Activated effector memory CD4-positive, alpha-beta T cell treated with Interleukin-2 at 50 U/mL for 16 hours (primary cell): ENCODE results near the gene ALG12.

ENCODE experiments used
- DNase-seq: peaks from one replicate; pipeline ENCODE4 v3.0.0-alpha.2; 2020

ALG12 gene

DNA sequence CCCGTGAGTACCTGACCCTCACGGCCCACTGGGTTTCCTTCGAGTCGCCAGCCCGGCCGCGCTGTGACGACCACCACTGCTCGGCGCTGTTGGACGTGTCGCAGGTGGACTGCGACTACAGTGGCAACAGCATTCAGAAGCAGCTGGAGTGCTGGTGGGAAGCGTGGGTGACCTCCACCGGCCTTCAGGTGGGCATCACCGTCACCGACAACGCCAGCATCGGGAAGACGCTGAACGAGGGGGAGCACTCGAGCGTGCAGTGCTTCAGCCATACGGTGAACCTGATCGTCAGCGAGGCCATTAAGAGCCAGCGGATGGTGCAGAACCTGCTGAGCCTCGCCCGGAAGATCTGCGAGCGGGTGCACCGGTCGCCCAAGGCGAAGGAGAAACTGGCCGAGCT is 32.4 kb downstream of the ALG12 start:
- no peak for DNase-seq

DNA sequence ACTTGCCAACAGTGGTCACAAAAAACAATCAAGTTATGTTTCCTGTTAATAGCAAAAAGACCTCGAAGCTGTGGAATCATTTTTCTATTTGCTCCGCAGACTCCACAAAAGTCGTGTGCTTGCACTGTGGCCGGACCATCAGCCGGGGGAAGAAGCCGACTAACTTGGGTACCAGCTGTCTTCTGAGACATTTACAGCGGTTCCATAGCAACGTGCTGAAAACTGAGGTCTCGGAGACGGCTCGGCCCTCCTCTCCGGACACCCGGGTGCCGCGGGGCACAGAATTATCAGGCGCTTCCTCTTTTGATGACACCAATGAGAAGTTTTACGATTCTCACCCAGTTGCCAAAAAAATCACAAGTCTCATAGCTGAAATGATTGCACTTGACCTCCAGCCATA is 33.0 kb downstream of the ALG12 start:
- no peak for DNase-seq

DNA sequence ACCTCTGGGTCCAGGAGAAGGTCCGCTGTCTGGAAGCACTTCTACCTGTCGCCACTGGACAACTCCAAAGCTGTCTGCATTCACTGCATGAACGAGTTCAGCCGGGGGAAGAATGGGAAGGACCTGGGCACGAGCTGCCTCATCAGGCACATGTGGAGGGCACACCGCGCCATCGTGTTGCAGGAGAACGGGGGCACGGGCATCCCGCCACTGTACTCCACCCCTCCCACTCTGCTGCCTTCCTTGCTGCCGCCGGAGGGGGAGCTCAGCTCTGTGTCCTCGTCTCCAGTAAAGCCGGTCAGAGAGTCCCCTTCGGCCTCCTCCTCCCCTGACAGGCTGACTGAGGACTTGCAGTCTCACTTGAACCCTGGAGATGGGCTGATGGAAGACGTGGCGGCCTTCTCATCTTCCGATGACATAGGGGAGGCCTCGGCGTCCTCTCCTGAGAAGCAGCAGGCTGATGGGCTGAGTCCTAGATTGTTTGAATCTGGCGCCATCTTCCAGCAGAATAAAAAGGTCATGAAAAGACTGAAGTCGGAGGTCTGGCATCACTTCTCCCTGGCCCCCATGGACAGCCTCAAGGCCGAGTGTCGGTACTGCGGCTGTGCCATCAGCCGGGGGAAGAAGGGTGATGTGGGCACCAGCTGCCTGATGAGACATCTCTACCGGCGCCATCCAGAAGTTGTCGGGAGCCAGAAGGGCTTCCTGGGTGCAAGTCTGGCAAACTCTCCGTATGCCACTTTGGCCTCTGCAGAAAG is 33.6 kb downstream of the ALG12 start:
- no peak for DNase-seq

DNA sequence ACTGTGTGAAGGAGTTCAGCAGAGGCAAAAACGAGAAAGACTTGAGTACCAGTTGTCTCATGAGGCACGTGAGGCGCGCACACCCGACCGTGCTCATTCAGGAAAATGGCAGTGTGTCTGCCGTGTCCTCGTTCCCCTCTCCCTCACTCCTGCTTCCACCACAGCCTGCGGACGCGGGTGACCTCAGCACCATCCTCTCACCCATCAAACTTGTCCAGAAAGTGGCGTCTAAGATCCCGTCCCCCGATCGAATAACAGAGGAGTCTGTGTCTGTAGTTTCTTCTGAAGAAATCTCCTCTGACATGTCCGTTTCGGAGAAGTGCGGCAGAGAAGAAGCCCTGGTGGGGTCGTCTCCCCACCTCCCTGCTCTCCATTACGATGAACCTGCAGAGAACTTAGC is 34.2 kb downstream of the ALG12 start:
- no peak for DNase-seq

DNA sequence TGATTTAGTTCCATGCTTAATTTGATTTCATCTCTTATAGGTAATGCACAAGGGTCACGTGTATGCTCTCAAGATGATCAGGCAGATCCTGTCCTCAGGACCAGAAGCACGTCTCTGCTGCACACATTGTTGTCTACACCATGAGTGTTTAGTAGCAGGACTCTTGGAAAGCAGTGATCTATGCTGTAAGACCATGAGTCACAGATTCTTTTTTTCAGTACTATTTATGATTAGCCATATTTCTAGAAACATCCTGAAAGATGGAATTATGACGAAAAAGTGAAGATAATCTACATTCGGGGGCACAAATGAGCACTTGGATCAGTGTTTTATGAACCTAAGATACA is 35.0 kb downstream of the ALG12 start:
- no peak for DNase-seq

DNA sequence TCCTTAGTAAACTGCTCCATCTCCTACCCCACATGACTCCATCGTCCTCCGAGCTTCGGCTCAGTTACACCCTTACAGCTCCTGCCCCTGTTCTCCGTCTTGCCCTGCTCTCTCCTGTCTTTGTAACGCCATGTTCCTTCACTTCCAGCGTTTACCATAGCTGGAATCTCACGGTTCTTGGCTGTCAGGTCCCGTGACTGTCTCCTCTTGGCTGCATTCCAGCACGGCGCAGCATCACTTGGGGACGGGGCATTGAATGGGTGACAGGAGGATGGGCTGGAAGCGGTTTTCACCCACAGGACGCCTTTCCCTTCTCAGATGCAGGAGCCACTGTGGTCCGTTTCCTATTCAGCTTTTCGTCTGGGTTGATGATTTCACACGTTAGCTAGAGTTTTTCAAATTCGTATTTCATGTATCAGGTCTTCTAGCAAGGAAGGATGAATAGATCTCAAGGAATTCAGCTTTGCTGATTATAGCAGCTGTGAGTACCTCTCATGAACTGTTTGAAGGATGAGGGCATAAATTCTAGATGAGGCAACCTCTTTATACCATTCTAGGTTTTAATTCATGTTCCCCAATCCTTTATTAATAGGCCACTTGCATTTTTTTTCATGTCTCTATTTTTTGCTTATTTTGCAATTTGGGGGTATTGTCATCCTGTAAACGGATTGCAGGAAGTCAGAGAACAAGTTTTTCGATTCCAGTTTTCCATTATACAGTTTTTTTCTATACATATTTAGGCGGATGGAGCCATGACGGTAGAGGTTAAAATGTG is 35.5 kb downstream of the ALG12 start:
- DNase-seq, result no peak

DNA sequence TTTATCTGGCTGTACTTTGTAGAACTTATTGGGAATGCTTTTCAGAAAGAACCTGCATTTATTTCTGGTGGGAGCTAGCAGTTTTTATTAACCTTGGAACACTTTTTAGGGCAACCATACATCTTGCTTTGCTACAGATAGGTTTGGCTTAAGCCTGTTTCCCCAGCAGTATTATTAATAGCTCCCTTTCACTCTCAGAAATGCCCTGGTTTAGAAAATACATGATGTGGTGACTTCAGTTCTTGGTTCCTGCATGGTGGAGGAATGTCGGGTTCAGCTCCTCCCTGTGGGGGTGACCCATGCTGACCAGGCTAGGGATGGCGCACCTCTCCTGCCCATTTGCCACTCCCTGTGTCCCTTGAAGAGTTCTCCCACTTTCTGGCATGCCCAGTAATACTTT is 36.4 kb downstream of the ALG12 start:
- DNase-seq, result no peak

DNA sequence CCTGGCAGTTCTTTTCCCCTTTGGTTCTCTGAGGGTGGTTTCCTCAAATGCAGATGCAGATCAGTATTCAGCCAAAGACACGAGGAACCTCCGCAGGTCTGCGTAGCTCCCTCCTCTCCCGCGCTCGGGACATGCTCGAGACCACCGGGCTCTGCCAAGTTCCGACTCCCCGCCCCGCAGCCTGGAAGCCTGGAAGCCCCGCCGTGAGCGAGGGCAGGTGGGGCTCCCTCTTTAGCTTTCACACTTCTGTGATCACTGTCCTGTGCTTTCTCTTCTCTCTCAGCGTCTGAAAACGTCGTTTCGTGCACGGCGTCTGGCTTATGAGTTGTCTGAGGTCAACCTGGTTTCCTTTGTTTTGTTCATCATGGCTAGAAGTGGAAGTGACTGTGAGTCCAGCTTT is 38.0 kb downstream of the ALG12 start:
- no peak for DNase-seq

DNA sequence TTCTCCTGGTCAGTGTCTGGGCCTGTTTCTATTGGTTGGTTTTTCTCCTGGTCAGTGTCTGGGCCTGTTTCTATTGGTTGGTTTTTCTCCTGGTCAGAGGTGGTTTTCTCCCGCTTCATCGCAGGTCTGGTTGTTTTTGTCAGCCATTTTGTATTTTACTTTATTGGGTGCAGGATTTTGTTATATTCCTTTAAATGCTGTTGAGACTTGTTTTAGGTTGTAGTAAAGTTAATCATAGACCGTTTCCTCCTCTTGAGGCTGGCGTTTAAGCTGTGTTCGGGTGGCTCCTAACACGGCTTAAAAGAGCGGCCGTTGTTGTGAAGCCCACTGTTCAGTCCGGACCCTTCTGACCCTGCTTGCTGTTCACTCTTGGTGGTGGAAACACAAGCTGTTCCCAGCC is 38.4 kb downstream of the ALG12 start:
- no peak for DNase-seq

DNA sequence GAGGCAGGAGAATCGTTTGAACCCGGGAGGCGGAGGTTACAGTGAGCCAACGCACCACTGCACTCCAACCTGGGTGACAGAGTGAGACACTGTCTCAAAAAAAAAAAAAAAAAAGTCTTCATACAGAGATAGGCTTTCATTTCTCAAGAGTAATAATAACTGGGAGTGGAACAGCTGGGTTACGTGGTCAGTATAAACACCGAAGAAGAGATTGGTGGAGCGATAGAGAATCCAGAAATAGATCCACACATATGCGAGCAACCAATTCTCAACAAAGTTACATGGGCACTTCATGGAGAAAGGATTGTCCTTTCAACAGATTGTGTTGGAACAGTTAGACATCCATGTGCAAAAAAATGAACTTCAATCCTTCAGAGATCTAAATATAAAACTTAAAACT is 40.0 kb downstream of the ALG12 start:
- DNase-seq, result no peak

DNA sequence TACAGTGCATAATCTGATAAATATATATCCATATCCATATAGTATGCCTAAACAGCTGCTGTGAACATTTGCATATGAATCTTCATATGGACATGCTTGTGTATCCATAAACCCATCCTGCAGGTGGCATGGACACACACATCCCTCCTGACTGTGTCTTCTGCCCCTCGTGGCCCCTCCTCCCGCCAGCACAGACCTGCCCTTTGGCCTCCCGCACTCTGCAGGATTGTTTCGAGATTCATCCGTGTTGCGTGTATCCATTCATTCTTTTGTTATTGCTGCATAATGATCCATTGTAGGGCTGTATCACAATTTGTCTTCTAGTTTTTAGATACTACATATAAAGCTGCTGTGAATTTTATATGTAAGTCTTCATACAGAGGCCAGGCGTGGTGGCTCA is 40.6 kb downstream of the ALG12 start:
- DNase-seq, result no peak

DNA sequence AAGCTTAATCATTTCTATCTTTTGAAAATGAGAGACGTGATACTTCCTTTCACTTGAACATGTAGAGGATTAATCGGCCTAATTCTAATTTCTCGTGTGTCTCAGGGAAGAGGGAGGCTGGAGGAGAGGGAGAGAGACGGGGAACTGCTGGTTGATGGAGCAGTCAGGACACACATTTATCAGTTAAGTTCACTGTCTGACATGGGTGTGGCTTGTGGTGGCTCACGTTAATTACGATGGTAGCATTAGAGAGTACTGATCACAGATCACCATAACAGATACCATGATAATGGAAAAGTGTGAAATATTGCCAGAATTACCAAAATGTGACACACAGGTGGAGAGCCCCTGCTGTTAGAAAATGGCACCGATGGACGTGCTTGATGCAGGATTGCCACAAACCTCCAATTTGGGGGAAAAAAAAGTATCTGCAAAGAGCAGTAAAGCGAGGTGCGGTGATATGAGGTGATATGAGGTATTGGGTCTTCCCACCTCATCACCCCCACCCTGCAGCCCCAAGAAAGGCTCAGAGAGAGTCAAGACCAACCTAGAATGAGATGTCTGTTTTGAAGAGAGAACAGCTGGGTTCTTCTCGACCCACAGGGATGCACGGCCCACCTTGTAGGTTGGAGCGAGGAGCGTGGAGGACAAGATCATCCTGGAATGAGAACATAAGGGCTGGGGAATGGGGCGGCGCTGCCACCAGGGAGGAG is 44.9 kb downstream of the ALG12 start:
- no peak for DNase-seq

DNA sequence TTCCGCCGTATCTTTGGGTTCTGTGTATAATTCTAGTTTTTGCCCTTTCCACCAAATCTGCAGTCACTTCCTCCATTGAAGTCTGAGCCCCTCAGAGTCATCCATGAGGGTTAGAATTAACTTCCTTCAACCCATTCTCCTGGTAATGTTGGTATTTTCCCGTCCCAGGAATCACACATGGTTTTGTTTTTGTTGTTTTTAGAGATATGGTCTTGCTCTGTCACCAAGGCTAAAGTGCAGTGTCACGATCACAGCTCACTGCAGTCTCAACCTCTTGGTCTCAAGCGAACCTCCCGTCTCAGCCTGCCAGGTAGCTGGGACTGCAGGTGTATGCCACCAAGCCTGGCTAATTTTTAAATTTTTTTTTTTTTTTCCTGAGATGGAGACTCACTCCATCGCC is 45.9 kb downstream of the ALG12 start:
- DNase-seq, result no peak

DNA sequence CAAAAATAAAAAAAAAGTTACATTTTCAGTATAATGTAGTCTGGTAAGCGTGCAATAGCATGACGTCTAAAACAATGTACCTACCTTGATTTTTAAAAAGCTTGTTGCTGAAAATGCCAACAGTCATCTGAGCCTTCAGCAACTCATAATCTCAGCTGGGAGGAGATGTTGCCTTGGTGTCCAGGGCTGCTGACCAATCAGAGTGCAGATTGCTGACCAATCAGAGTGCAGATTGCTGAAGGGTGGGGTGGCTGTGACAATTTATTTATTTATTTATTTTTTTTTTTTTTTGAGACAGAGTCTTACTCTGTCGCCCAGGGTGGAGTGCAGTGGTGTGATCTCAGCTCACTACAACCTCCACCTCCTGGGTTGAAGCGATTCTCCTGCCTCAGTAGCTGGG is 46.8 kb downstream of the ALG12 start:
- no peak for DNase-seq

DNA sequence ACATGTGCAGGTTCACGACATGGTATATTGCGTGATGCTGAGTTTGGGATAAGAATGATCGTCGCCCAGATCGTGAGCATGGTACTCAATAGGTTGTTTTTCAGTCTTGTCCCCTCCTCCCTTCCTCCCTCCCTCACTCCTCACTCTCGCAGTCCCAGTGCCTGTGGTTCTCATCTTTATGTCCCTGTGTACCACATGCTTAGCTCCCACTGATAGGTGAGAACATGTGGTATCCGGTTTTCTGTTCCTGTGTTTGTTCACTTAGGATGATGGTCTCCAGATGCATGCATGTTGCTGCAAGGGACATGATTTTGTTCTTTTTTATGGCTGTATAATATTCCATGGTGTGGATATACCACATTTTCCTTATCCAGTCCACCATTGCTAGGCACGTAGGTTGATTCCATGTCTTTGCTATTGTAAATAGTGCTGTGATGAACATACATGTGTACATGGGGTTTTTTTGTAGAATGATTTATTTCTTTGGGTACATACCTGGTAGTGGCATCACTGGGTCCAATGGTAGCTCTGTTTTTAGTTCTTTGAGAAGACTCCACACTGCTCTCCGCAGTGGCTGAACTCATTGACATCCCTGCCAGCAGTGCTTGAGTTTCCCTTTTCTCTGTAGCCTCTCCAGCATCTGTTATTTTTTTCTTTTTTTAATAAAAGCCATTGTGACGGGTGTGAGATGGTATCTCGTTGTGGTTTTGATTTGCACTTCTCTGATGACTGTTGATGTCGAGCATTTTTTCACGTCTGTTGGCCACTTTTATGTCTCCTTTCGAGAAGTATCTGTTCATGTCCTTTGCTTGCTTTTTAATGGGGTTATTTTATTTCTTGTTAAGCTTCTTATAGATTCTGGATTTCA is 48.2 kb downstream of the ALG12 start:
- DNase-seq, result no peak

DNA sequence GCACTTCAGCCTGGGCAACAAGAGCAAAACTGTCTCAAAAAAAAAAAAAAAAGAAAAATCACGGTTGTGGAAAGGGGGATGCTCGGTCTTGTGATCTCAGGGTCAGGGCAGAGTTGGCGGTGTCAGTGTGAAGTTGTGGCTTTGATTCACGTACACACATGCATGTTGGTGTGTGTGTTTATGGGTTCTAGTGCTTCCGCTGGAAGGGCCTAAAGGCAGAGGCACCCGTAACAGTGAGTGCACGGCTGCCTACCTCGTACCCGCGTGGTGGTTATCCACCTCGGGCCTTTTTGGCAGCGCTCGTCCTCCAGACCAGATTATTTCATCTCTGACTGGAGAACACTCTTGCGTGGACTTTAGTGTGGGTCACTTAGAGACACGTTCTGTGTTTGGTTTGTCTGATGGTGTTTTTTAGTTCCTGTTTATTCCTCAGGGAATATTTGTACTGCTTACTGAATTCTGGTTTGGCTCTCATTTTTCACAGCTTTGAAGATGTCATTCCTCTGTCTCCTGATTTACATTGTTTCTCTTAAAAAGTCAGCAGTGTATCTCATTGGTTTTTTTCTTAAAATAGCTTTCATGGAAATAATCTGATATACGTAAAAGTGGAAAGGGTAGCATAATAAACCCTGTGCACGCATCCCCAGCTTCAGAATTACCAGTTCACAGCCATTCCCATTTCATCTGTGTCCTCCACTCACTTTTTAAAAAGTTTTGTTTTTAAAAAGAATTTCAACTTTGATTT is 49.0 kb downstream of the ALG12 start:
- DNase-seq, result no peak

DNA sequence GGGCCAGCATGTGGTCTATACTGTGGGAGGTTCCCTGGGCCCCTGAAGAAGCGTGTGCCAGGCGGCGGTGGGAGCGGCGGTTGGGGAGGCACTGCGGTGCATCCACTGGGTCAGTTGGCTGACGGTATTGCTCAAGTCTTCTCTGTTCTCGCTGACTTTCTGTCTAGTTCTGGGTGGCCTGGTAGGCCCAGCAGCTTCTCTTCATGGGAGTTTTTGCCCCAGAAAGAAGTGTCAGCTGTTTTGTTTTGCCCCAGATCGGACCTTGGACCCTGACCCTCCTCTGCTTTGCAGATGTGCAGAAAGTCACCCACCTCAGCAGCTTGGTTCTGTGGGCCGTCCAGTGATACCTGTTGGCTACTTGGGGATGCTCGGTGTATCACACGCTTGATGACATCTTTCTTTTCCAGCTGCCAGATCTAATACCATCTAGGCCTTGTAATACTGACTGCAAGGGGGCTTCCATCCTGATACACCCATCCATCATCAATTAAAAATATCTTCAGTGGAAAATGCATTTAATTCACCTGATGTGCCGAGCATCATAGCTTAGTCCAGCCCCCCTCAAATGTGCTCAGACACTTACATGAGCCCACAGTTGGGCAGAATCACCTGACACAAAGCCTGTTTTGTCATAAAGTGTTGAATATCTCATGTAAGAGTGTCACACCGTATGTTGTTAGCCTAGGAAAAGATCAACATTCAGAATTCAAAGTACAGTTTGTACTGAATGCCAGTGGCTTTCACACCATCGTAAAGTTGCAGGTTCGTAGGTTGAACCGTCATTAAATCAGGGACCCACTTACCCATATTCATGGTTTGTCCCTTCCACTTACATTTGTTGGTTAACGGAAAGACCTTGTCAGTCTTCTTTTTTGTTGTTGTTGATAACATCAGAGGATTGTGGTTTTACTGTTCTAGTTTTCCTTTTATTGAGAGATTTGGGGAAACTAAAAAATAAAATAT is 50.7 kb downstream of the ALG12 start:
- no peak for DNase-seq

DNA sequence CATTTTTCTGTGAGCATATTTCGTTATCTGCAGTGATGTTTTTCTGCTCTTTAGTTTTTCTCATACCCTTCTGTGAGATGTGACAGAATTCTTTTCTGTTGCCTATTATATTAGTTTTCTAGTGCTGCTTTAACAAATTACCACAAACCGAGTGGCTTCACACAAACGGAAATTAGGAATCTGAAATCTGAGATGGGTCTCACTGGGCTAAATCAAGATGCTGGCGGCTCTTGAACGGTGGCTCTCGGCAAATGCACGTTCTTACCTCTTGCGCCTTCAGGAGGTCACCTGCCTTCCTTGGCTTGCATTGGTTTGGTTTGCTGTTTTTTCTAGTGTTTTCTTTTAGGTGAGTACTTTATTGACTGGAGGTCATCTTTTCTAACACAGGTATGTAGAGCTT is 51.6 kb downstream of the ALG12 start:
- DNase-seq, result no peak

DNA sequence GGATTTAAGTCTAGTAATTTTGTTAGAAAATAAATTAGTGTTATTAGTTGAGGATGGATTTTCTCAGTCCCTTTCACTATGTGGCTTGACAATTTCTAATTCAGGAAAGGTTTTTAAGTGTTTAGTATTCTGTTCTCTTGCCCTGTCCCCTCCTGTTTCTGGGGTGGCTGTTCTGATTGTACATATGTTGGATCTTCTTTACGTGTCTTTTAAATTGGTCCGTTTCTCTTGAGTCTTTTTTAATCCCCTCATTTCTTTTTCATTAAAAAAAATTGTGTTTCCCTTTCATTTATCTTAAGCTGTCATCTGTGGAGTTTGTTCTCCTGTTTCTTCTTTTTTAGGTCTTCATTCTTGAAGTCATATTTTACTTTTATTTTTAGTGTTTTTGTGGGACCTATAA is 52.1 kb downstream of the ALG12 start:
- DNase-seq, result no peak

DNA sequence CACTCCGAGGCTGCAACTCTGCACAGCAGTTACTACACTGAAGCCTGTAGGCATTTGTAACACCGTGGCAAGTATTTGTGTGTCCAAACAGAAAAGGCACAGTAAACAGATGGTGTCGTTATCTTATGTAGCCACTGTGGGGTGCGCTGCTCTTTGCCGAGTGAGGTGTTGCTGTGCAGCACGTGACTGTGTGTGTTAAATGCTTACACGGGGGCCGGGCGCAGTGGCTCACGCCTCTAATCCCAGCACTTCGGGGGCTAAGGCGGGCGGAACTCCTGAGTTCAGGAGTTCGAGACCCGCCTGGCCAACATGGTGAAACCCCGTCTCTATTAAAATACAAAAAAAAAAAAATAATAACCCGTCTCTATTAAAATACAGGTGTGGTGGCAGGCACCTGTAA is 53.1 kb downstream of the ALG12 start:
- DNase-seq, result no peak

DNA sequence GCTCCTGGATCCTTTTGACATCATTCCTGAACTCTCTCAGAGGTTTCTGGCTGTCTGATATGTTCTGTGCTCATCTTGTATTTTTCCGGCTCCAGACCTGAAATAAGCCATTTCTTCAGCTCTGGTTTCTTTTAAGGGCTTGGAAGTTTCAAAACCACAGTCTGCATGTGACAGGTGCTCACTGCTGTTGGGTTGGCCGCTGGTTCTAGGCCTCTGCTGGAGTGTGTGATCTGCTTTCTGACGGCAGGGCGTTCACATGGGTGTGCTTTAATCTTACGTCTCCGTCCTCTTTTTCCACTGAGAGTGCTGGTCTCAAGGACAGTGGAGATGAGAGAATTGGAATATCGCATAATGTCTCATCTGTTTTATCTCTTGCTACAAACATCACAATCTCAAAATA is 54.3 kb downstream of the ALG12 start:
- DNase-seq, result no peak

DNA sequence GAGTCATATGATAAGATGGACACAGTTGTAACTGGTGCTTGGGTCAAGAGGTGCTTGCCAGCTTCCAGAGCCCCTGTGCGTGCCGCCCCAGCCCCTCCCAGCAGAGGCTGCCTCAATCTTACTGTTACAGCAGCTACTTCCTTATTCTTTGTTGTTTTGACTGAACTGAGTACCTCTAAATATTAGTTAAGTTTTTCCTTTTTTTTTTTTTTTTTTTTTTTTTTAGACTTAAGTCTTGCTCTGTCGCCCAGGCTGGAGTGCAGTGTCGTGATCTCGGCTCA is 55.8 kb downstream of the ALG12 start:
- no peak for DNase-seq
